HCT116 (cell line): ENCODE data around the gene MAMLD1.

Experiments used
- EZH2 ChIP-seq: fragments of 200-600 bp; sonication (generic); IDR thresholded peaks from 2 replicates; pipeline ENCODE4 v1.6.1; 2017; ENCODE audit warnings: antibody characterized with exemption, mixed run types
- POLR2A ChIP-seq: IDR thresholded peaks from 2 replicates; pipeline ENCODE4 v1.7.0; 2011; ENCODE audit warnings: borderline replicate concordance; ENCODE audit not compliant: insufficient read depth, insufficient read length; ENCODE audit errors: extremely low read depth
- TF ChIP-seq, protein P1 (sequence below): IDR thresholded peaks from 2 replicates; pipeline ENCODE4 v1.6.1; 2012

GRCh38 chrX:150365990-150366911 is 3.1 kb downstream of the MAMLD1 start:
- TF ChIP-seq POLR2A = no peak
- TF ChIP-seq, protein P1, sequence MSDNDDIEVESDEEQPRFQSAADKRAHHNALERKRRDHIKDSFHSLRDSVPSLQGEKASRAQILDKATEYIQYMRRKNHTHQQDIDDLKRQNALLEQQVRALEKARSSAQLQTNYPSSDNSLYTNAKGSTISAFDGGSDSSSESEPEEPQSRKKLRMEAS = no peak
- no peak for TF ChIP-seq EZH2
